Stimulated activated CD4-positive, alpha-beta T cell treated with anti-CD3 and anti-CD28 coated beads, Interleukin-12 subunit alpha, Interleukin-12 subunit beta, amount 100 ng/mL, for 48 hours (primary cell): Measurements from ENCODE around the gene CLASP2.
"Not testable (repeated sequence)": the region's sequence is repeated elsewhere in the genome, so short reads cannot be mapped to it uniquely, and the experiment has no call there.

Experiments used
- DNase-seq, 3 donors: peaks; one replicate each; pipeline ENCODE4 v3.0.0-alpha.2; 2020; ENCODE audit warnings: low read depth in 2 of 3, low spot score in 1 of 3

The CLASP2 gene

DNA sequence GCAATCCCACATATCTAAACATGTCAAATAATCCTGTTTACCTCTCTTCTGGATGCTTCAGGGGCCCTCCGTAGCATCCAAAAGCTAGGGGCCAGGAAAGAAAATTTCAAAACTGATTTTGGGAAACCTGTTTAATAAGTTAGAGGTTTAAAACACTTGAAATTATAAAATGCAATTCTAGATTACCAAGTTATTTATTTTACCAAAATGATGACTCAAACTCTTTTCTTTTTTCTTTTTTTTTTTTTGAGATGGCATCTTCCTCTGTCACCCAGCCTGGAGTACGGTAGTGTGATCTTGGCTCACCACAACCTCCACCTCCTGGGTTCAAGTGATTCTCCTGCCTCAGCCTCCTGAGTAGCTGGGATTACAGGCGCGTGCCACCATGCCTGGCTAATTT, 258.5 kb downstream of the CLASP2 start:
- not testable (repeated sequence) for DNase-seq

DNA sequence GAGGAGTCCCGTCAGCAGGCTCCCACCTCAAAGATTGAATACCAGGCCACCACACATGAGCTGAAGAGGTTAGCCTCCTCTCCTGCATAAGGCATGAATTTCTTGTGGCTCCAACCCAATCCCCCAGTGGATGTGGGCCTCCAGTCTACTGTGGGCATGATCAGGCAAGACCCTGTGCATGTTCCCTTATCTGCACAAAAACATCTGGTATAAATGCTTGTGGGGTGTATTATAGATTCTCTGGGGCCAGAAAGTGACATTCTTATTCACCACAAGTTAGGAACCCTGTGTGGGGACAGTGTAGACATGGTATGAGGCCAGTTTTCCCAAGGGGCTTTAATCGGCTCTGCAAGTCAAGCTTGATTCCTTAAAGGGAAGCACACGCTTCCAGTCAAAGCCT, 259.6 kb downstream of the CLASP2 start:
- DNase-seq = no peak

- DNase-seq = no peak
These were observed 261.3 kb downstream of the CLASP2 start for GRCh38 chr3:33456756-33457155.

GRCh38 chr3:33453331-33453761, 264.7 kb downstream of the CLASP2 start:
- no peak for DNase-seq

DNA sequence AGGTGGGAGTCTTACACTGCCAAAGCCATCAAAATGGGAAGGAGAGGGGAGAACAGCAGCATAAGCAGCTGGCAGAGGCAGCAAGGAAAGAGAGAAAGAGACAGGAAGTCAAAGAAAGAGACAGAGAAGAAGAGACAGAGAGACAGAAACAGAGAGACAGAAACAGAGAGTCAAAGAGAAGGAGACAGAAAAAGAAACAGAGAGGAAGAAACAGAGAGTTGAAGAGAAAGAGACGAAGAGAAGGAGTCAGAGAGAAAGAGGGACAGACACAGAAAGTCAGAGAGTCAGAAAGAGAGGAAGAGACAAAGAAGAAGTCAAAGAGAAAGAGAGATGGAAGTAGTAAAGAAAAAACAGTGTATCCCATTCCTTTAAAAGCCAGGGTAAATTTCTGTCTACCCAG, 266.1 kb downstream of the CLASP2 start:
- not testable (repeated sequence) for DNase-seq

- DNase-seq = no peak
These were observed 270.1 kb downstream of the CLASP2 start for GRCh38 chr3:33447958-33448357.

DNA sequence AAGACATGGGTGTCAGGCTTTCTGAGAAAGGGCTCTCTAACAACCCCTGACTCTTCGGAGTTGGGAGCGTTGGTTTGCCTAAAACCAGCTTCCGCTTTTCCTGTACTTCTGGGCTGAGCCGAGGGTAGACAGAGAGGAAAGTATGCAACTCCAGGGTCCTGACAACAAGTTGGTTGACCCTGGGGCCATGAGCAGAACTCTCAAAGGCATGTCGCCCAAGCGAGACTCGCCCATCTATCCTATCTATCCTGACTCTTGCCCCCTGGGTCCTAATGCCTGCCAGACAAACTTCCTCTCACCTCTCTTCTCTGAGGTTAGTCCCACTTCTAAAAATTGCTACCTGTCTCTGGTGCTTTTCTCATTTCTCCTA, 270.8 kb downstream of the CLASP2 start:
- not testable (repeated sequence) for DNase-seq
